Stimulated activated CD8-positive, alpha-beta memory T cell treated with anti-CD3 and anti-CD28 coated beads, Interleukin-15, amount 100 ng/mL, for 48 hours (primary cell): ENCODE measurements around the gene TULP4.
"Not testable (repeated sequence)": the region's sequence is repeated elsewhere in the genome, so short reads cannot be mapped to it uniquely, and the experiment has no call there.

Experiments used
- DNase-seq, 2 donors: peaks; one replicate each; pipeline ENCODE4 v3.0.0-alpha.2; 2020; ENCODE audit warnings: low read depth in 2 of 2

Gene TULP4

GRCh38 chr6:158389193-158389919, 77.1 kb downstream of the TULP4 start:
- DNase-seq = no peak

GRCh38 chr6:158391276-158391675, 79.0 kb downstream of the TULP4 start:
- DNase-seq = no peak

- DNase-seq = not testable (repeated sequence)
These were observed 79.7 kb downstream of the TULP4 start for GRCh38 chr6:158391977-158392376.

GRCh38 chr6:158396136-158396535, 83.9 kb downstream of the TULP4 start:
- DNase-seq = no peak

- DNase-seq = no peak
These were observed 85.3 kb downstream of the TULP4 start for GRCh38 chr6:158397578-158397977.

DNA sequence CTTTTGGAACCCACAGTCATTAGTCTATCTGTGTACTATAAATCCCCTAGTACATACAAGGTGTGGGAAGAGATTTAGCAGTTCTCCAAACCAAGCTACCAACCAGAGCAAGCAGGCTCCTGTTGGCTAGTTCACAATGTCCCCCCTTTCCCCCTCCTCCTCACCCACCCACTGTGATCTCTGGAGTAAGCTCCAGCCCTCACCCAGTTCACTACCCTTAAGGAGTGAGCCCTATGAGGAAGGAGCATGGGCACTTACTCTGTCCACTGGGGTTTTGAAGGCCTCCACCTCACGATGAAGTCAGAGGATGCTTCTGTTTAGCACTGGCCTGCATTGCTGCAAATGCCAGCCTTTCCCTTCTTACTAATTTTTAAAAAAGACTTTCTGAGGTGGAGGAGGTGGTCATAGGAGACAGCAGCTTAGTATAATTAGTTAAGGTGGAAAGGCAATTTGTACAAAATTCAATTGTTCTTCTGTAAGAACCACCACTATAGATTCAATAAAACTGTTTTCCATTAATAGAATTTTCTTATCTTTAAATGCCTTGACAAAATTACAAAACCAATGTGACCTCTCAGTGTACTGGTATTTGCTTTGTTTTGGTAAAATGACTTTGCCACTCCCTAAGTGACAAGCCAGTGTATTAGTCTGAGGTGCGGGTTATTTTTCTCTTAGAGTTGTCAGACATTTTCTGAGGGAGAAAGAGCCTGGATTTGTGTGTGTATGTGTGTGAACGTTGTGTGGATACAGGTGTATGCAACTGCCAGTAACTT, 86.2 kb downstream of the TULP4 start:
- DNase-seq = no peak

DNA sequence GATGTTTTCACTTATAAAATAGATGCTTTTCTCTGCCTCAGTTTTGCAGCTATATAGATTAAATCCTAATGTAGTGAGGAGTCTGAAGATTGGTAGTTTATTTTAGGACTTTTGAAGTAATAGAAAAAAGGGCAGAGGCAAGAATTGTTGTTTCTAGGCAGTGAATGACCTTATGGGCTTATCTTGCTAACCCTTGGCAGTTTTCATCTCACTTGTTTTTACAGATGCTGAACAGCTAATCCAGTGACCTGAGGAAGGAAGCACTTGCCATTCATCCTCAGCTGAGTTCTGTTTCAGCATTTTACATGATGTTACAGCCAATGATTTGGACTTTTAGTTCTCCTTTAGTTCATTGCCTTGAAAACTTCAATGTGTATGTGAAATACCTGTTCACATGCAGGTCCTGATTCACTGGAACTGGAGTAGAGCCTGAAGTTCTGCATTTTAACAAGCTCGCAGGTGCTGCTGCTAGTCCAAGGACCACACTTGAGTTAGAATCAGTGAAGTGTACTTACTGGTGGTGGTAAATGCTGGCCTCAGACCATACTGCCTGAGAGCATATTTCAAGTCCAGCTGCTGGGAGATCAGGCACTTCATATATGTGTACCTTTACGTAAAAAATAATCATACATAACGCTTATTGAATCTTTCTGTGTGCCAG, 86.9 kb downstream of the TULP4 start:
- DNase-seq = no peak

DNA sequence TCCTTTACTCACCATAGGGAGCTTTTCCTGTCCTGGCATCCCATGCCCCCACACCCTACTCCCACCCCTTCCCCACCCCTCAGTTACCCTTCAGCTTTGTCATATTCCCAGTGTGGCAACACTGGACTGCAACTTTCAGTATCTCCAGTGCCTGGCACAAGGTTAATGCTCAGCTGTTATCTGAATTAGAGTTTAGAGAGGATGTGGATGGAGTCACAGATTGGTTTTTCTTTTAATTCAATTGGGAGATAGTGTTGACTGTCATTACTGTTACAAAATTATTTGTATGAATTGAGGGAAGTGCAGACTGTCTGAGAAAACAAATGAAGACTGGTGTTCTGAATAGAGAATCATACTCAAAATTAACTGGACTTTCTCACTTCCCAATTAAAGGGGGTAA, 89.9 kb downstream of the TULP4 start:
- no peak for DNase-seq

DNA sequence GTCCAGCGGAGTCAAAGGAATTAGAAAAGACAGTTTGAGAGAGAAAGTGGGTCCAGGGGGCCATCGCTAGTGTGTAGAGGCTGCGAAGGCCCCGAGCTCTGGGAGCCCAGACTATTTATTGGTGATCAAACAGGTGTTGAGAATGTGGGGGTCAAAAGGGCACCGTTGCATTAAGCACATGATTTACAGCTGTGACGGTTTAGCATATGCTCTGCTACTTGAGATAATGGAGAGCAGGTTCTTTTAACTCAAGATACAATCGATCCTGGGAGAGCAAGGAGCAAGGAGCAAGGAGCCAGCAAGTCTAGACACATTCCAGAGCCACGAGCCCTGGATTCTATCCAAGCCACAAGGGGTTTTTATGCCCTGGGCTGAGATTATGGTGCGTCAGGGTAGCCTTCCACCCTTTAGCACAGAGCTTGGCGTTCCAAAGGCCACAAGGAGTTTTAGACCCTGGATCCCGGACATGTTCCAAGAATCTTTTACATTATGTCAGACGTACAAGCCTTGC, 93.1 kb downstream of the TULP4 start:
- not testable (repeated sequence) for DNase-seq

DNA sequence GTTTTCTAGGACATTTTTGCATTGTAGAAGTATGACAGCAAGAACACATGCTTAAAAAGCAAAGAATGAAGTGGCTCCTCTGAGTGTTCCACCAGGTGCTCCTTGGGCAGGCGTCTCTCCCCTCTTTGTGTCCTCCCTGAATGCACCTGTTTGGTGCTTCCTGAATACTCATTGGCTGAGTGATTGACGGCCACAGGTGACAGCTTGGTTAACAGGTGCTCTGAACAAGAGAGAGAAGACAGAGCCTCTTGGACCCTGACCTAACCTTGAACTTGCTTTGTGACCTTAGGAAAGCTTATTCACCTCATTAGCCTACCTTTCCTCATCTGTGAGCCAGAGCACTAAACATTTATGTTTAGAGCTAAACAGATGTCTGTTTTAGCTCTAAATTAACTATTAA, 93.7 kb downstream of the TULP4 start:
- DNase-seq = no peak

GRCh38 chr6:158406736-158407135, 94.5 kb downstream of the TULP4 start:
- DNase-seq = no peak

DNA sequence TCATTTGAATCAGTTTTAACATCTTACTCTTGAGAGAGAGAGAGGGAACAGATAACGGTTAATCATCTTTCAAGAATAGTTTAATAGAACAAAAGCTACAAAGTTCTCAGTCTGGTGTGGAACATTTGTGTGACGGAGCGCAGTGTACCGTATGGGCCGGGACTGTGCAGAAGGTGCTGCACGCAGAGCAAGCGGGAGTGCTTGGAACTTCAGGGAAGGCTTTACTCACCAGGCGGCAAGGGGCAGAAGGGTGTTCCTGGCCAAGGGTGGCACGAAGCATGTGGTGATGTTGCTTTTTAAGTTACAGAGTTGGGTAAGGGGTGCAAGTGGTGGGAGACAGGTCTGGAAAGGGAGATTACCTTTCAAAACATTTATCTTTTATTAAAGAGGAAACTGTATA, 95.7 kb downstream of the TULP4 start:
- no peak for DNase-seq

DNA sequence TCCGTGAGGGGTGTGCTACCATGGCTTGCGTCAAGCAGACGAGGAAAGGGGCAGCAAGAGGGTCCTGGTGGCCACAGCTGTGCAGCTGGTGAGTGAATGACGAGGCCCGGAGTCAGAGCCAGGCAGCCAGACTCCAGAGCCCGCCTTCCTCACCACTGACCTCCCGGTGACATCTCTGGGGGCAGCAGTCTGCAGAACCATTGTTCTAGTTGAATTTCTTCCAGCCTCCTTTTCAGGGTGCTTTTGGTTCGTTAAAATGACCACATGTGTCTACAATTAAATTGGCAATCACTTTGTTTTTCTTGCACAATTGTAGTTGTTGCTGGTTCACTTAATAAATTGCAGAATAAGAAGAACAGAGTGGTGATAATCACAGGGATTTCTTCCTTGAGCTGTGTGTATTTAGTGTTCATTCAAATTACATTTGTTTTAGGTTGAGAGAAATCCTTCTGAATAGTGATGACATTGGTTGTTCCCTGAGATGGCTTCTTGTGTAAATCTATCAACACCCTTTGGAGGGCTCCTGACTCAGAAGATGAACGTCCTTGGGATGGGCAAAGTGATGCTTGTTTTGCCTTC, 96.4 kb downstream of the TULP4 start:
- no peak for DNase-seq

DNA sequence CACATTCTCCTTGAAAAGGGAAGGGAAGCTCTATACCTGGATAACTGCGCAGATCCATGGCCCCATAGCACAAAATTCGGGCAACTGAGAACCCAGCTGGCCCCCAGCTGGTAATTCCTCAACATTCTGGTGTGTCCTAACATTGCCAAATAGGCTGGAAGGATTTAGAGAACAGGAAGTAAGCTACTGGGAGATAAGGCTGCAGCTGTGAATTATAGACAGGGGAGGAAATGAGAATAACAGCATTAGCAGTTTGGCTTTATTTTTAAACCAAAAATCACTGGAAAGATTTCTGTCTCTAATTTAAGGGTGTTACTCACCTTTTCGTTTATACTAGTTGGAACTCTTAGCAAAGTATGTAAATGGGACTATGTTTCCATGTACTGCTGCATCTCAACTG, 97.2 kb downstream of the TULP4 start:
- DNase-seq = no peak

GRCh38 chr6:158410784-158411183, 98.5 kb downstream of the TULP4 start:
- no peak for DNase-seq

DNA sequence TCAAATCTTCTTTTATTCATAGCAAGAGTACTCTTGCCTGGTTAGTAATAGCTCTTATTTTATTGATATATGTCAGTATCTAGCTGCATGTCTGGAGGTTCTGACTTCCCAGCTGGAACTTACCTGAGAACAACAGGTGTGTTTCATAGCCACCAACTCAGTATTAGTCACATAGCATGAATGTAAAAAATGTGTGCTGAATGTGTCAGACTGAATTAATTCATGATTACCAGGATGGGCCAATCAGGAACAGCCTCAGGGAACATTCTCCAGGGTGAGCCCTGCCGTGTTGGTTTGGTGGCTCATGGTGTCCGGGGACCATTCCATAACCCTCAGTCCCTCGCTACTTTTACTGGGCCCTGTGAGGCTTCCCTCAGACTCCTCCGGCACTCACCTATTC, 99.7 kb downstream of the TULP4 start:
- no peak for DNase-seq

- DNase-seq = no peak
These were observed 100.8 kb downstream of the TULP4 start for GRCh38 chr6:158413028-158413427.

DNA sequence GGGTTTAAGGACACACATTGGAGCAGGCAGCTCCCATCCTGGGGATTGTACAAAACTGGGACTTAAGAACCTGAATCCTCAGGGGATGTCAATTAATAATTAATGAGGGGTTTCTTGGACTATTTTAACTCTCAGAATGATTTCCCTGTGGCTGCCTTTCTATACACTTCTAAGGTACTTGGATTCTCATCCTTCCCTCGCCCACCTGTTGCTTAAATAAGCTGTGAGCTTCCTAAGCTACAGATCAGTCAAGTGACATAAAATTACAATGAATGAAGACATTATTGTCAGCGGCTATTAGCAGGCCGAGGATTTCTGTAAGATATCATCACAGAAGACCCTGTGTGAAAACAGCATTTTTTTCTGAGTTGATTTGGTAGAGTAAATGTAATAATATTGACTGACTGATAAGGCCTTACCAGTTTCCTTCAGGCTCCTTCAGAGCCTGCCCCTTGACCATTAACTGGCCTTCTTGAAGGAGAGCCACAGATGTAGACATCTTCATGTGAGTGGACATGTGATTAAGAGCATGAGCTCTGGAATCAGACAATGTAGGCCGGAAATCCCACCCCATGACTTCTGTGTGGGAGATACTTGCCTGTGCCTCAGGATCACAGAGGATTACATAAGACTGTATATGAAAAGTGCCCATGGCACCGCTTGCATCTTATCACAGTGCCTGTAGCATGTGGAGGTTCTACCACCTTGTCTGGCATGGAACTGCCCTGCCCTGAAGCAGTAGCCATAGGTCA, 101.7 kb downstream of the TULP4 start:
- DNase-seq = no peak

GRCh38 chr6:158414851-158415262, 102.6 kb downstream of the TULP4 start:
- no peak for DNase-seq

GRCh38 chr6:158415666-158416065, 103.4 kb downstream of the TULP4 start:
- DNase-seq = no peak
